ENCODE data around the gene PUDP.

PUDP gene

DNA sequence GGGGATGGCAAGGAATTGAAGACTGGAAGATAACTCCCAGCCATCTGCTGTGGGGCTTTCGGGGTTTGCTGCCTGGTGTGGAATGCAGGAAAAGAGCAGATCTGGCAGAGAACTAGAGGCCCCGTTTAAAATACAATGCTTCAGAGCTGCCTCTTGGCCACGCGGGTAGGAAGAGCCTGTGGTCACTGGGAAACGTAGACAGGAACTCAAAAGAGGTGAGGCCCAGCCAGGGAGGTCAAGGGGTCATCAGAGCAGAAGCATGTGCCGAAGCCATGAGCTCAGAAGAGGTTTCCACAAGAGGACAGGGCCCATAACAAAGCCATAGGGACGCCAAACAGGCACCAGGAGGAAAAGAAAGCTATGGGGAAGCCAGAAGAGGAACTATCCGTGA, 14.9 kb downstream of the PUDP start:
- TF ChIP-seq, protein P1, sequence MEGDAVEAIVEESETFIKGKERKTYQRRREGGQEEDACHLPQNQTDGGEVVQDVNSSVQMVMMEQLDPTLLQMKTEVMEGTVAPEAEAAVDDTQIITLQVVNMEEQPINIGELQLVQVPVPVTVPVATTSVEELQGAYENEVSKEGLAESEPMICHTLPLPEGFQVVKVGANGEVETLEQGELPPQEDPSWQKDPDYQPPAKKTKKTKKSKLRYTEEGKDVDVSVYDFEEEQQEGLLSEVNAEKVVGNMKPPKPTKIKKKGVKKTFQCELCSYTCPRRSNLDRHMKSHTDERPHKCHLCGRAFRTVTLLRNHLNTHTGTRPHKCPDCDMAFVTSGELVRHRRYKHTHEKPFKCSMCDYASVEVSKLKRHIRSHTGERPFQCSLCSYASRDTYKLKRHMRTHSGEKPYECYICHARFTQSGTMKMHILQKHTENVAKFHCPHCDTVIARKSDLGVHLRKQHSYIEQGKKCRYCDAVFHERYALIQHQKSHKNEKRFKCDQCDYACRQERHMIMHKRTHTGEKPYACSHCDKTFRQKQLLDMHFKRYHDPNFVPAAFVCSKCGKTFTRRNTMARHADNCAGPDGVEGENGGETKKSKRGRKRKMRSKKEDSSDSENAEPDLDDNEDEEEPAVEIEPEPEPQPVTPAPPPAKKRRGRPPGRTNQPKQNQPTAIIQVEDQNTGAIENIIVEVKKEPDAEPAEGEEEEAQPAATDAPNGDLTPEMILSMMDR (IDR thresholded peaks at IDR 0.05), result no peak

DNA sequence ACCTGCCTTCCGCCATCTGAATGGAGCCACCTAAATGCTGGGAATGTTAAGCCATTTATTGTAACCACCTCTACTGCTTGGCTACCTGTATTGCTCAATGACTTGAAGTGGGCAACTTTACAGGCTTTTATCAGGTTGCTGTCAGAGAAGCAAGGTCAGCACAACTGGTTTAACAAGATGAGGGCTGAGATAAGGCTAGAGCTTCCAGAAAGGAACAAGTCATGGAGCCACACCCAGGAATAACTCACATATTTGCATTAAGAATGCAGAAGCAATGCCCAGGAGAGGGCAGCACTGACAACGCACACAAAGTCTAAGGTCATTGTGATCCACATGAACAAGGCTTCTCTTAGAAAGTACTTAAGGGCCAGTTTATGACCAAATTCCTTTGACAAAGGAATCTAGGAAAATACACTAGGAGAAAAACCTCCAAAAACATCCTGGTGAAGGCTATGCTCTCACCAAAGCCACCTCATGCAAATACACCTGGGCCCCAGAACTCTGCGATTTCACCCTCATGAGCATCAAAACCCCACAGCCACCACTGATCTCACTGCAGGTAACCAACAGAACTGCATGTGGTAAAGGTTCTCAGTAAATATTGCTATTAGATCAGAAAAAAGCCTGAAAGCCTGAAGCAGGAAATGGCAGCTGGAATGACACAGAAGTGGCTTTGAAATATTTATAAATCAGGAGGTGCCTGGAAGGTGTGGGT, 15.5 kb downstream of the PUDP start:
- TF ChIP-seq, protein P1 (IDR thresholded peaks at IDR 0.05), result peak; percentile 59

DNA sequence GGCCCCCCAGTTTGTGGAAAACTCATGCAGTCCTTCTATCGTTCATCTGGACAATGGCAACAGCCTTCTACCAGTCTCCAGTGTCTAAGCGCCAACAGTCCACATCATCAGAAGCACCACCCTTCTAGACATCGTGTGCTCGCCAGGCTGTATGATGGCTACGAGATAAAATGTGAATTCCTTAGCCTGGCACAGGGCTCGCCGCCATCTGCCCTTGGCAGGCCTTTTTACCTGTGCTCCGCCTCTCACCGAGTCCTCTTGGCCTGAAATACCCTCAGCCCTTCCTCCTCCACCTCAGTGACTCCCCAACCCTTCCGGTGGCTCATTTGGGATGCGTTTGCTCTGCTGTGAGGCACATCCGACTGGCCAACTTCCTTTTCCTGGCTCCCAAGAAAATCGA, 16.3 kb downstream of the PUDP start:
- TF ChIP-seq, protein P1 (IDR thresholded peaks at IDR 0.05), result no peak

DNA sequence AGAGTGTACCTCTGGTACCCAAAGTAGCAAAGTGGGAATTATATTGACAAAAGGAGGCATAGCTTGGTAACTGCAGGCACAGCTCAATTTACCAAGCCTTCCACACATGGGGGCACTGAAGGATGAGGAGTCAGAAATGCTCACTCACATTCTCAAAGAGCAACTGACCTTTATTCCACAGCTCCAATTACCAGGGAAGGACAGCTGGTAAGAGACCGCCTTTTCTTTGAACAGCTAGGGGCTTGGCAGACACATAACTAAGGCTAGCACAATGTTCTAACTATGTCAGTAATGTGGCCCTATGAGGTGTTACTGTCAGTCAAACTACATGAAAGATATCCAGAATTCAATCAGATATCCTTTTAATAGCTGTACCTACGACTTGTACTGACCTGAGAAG, 20.9 kb downstream of the PUDP start:
- TF ChIP-seq, protein P1 (IDR thresholded peaks at IDR 0.05), result no peak

DNA sequence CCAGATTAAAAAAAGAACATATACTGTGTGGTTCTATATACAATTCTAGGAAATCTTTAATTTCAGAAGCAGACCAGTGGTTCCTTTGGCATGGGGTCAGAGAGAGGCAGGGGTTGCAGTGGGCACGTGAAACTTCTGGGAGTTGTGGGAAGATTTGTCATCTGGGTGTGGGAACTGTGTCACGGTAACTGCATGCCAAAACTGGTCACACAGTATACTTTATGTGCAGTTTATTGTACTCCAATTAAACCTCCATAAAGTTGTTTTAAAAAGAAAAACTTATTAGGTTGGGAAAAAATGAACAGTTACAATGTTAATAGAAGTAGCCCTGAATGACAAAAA, 27.1 kb downstream of the PUDP start:
- TF ChIP-seq, protein P1 (IDR thresholded peaks at IDR 0.05), result no peak

DNA sequence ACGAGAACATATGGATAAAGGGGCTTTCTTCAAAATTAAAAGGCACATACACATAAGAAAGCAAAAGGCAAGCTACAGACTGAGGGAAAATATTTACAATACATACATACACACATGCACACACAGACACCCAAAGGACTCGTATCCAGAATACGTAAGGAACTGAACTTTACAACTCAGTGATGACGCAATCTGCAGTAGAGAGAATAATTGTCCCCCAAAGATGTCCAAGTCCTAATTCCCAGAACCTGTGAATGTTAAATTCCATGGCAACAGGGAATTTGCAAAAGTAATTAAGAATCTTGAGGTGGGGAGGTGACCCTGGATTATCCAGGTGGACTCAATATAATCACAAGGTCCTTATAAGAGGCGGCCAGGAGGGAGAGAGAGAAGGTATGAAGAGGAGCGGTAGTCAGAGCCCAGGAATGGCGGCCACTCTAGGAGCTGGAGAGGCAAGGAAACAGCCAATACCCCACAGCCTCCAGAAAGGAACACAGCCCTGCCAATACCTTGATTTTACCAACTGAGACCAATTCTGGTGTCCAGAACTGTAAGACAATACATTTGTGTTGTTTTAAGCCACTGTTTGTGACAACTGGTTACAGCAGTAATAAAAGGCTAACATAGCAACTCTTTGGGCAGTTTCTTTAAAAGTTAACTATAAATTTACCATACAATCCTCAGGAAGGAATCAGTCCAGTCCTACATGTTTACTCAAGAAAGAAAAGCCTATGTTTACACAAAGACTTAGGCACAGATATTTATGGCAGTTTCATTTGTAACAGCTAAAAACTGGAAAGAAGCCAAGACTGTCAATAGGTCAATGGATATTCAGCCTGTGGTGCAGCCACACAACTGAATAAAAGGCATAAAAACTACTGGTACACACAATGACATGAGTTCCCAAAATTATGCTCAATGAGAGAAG, 27.7 kb downstream of the PUDP start:
- TF ChIP-seq, protein P1 (IDR thresholded peaks at IDR 0.05), result no peak

DNA sequence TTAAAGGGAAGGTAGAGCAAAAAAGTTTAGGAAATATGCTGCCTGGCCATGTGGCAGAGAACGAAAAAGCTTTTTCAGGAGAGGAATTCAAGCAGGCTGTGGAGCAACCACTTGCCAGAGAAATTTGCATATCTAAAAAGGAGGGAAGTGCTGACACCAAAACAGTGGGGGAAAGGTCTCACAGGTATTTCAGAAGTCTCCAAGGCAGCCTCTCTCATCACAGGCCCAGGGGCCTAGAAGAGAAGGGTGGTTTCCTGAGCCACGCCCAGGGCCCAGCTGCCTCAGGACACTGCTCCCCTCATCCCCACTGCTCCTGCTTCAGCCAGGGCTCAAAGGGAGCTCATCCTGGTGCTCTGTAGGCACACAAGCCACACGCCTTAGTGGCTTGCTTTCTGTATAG, 30.4 kb downstream of the PUDP start:
- TF ChIP-seq, protein P1 (IDR thresholded peaks at IDR 0.05), result no peak
